Measurements from ENCODE around the gene DNAJC6.
A peak's percentile ranks its signal among the peaks of the same experiment; 100 is the strongest.

Gene DNAJC6

GRCh38 chr1:65456481-65456880 is 147.1 kb downstream of the DNAJC6 start:
- no peak for DNase-seq (ENCODE audit: low spot score)
- no peak for TF ChIP-seq CTCF (IDR thresholded peaks at IDR 0.05; ENCODE audit: extremely low read depth, missing control alignments)

- DNase-seq (ENCODE audit: low spot score): no peak
- TF ChIP-seq CTCF (IDR thresholded peaks at IDR 0.05; ENCODE audit: extremely low read depth, missing control alignments): no peak
Measured at GRCh38 chr1:65457868-65458267, 148.5 kb downstream of the DNAJC6 start.

- no peak for DNase-seq (ENCODE audit: low spot score)
- TF ChIP-seq CTCF (IDR thresholded peaks at IDR 0.05; ENCODE audit: extremely low read depth, missing control alignments): no peak
Measured at GRCh38 chr1:65458730-65459396, 149.5 kb downstream of the DNAJC6 start.

GRCh38 chr1:65459397-65459768 is 150.0 kb downstream of the DNAJC6 start:
- TF ChIP-seq CTCF (IDR thresholded peaks at IDR 0.05; ENCODE audit: extremely low read depth, missing control alignments): peak; percentile 47
- DNase-seq (ENCODE audit: low spot score): peak; percentile 42
